Subcutaneous adipose tissue (tissue), 4 donors: ENCODE results near the gene DDX6. TPM values are rescaled to one million over a fixed set of nuclear protein-coding genes. Genes with fewer than 3 reads are reported as not detected.

Experiments
- CTCF ChIP-seq: fragments of 450-650 bp; IDR thresholded peaks from one replicate; pipeline ENCODE4 v1.5.1; 2016; ENCODE audit warnings: low read depth, mild to moderate bottlenecking, control low read depth, antibody characterized with exemption, moderate library complexity
- total RNA-seq, 4 donors: library from RNA; depleted of rRNA; stranded (reverse); fragments of >200 nt; gene quantifications; one replicate each; pipeline ENCODE4 v1.1.0, GENCODE V29; 2016

Gene DDX6
- total RNA-seq, 4 donors from 2014 or later: 108 to 146 (median 135) TPM

- no peak for TF ChIP-seq CTCF
Measured at GRCh38 chr11:118785362-118785761, 5.6 kb downstream of the DDX6 start.

GRCh38 chr11:118783724-118784495 lies 7.1 kb downstream of the DDX6 start:
- TF ChIP-seq CTCF: no peak

GRCh38 chr11:118778898-118779297 lies 12.1 kb downstream of the DDX6 start:
- no peak for TF ChIP-seq CTCF

- TF ChIP-seq CTCF: no peak
Measured at GRCh38 chr11:118774032-118774431, 16.9 kb downstream of the DDX6 start.

GRCh38 chr11:118771547-118772288 lies 19.2 kb downstream of the DDX6 start:
- TF ChIP-seq CTCF: no peak

- no peak for TF ChIP-seq CTCF
Measured at GRCh38 chr11:118768690-118769089, 22.3 kb downstream of the DDX6 start.

GRCh38 chr11:118766035-118766434 lies 24.9 kb downstream of the DDX6 start:
- no peak for TF ChIP-seq CTCF
